IMR-90 (cell line): ENCODE results near the gene MAML2. TPM values are rescaled to one million over a fixed set of nuclear protein-coding genes. Genes with fewer than 3 reads are reported as not detected.

ENCODE experiments used
- ATAC-seq: fragments of 200-7000 bp; cut with Tn5 transposase; 2 replicates; pipeline ENCODE4 v1.9.1; 2020; ENCODE audit warnings: low read depth, mild to moderate bottlenecking, moderate library complexity
- BruUV-seq: library from RNA; stranded (reverse); fragments of 400-500 nt; replicated peaks from 2 replicates; lab custom pipeline; 2021; lab: Mats Ljungman, UMichigan
- CTCF ChIA-PET: fragments of 300-600 bp; formaldehyde crosslinking; extraction: SDS; loops from one replicate; lab custom pipeline; 2021; ENCODE audit warnings: antibody characterized with exemption; lab: Yijun Ruan, JAX
- POLR2A ChIA-PET: fragments of 300-600 bp; sonication (Branson Sonifier 250); formaldehyde crosslinking; loops from one replicate; lab custom pipeline; 2022; ENCODE audit warnings: antibody characterized with exemption; ENCODE audit not compliant: unreplicated experiment; lab: Charles Lee
- DNase-seq: peaks from one replicate; pipeline ENCODE4 v3.0.0; 2013
- H2AFZ ChIP-seq: replicated peaks from 2 replicates; pipeline ENCODE3; 2013; ENCODE audit warnings: low read length, mild to moderate bottlenecking; ENCODE audit not compliant: poor library complexity
- H2AK5ac ChIP-seq: 2 replicates; pipeline ENCODE4 v1.6.1; 2013; ENCODE audit warnings: low read depth, low read length, inconsistent platforms
- H2AK9ac ChIP-seq: replicated peaks from 2 replicates; pipeline ENCODE3; 2013; ENCODE audit warnings: mild to moderate bottlenecking, low read depth, low read length, moderate library complexity; ENCODE audit not compliant: poor library complexity
- H2BK120ac ChIP-seq: 2 replicates; pipeline ENCODE4 v1.6.1; 2013; ENCODE audit warnings: low read depth, low read length, inconsistent platforms
- H2BK15ac ChIP-seq: 3 replicates; pipeline ENCODE4 v1.6.1; 2013; ENCODE audit warnings: low read depth, low read length, inconsistent platforms
- H2BK20ac ChIP-seq: 2 replicates; pipeline ENCODE4 v1.6.1; 2013; ENCODE audit warnings: low read depth, mild to moderate bottlenecking, inconsistent platforms, low read length, moderate library complexity
- H2BK5ac ChIP-seq: 2 replicates; pipeline ENCODE4 v1.6.1; 2013; ENCODE audit warnings: mild to moderate bottlenecking, low read depth, low read length, inconsistent platforms; ENCODE audit not compliant: poor library complexity, severe bottlenecking
- H3K14ac ChIP-seq: replicated peaks from 2 replicates; pipeline ENCODE4 v1.6.1; 2013; ENCODE audit warnings: low read depth, low read length, inconsistent platforms
- H3K18ac ChIP-seq: 2 replicates; pipeline ENCODE4 v1.6.1; 2013; ENCODE audit warnings: low read depth, low read length, control low read depth
- H3K23ac ChIP-seq: 2 replicates; pipeline ENCODE4 v1.6.1; 2013; ENCODE audit warnings: low read depth, low read length, inconsistent platforms
- H3K27ac ChIP-seq: 2 replicates; pipeline ENCODE4 v1.5.1; 2013; ENCODE audit warnings: mild to moderate bottlenecking, control low read depth, low read length; ENCODE audit not compliant: insufficient read depth
- H3K27me3 ChIP-seq: 2 replicates; pipeline ENCODE4 v1.6.1; 2013; ENCODE audit warnings: low read length; ENCODE audit not compliant: control insufficient read depth, insufficient read depth
- H3K36me3 ChIP-seq: 2 replicates; pipeline ENCODE4 v1.6.1; 2013; ENCODE audit warnings: low read length, mixed read lengths; ENCODE audit not compliant: control insufficient read depth, insufficient read depth
- H3K4ac ChIP-seq: 2 replicates; pipeline ENCODE4 v1.6.1; 2013; ENCODE audit warnings: low read depth, low read length, inconsistent platforms
- H3K4me1 ChIP-seq: 2 replicates; pipeline ENCODE4 v1.6.1; 2013; ENCODE audit warnings: low read length, mixed read lengths; ENCODE audit not compliant: control insufficient read depth, insufficient read depth
- H3K4me2 ChIP-seq: 2 replicates; pipeline ENCODE4 v1.6.1; 2013; ENCODE audit warnings: low read depth, mild to moderate bottlenecking, control low read depth, low read length, moderate library complexity
- H3K4me3 ChIP-seq: 2 replicates; pipeline ENCODE4 v1.5.1; 2013; ENCODE audit warnings: low read depth, mild to moderate bottlenecking, control low read depth, low read length, moderate library complexity; ENCODE audit not compliant: insufficient read depth
- H3K56ac ChIP-seq: 2 replicates; pipeline ENCODE4 v1.6.1; 2013; ENCODE audit warnings: low read length, inconsistent platforms; ENCODE audit not compliant: insufficient read depth; ENCODE audit errors: extremely low read depth
- H3K79me1 ChIP-seq, 2 experiments: 2 replicates each; pipeline ENCODE4 v1.6.1; 2013; ENCODE audit warnings: low read length in 2 of 2, inconsistent platforms in 1 of 2, low read depth in 1 of 2
- H3K9ac ChIP-seq: 2 replicates; pipeline ENCODE4 v1.6.1; 2013; ENCODE audit warnings: low read depth, low read length, control low read depth
- H3K9me1 ChIP-seq: 2 replicates; pipeline ENCODE4 v1.6.1; 2013; ENCODE audit warnings: low read length, inconsistent platforms; ENCODE audit not compliant: insufficient read depth
- H3K9me3 ChIP-seq: 2 replicates; pipeline ENCODE4 v1.6.1; 2013; ENCODE audit warnings: low read length; ENCODE audit not compliant: control insufficient read depth, insufficient read depth
- H4K20me1 ChIP-seq: 2 replicates; pipeline ENCODE4 v1.6.1; 2013; ENCODE audit warnings: low read length, inconsistent platforms; ENCODE audit not compliant: insufficient read depth
- H4K5ac ChIP-seq: 2 replicates; pipeline ENCODE4 v1.6.1; 2013; ENCODE audit warnings: mild to moderate bottlenecking, low read depth, low read length, control low read depth
- H4K8ac ChIP-seq, 2 experiments: 2 replicates each; pipeline ENCODE4 v1.6.1; 2013; ENCODE audit warnings: low read depth in 2 of 2, low read length in 2 of 2, control low read depth in 1 of 2, inconsistent platforms in 1 of 2
- H4K91ac ChIP-seq: 2 replicates; pipeline ENCODE4 v1.6.1; 2013; ENCODE audit warnings: low read depth, low read length, inconsistent platforms; ENCODE audit not compliant: insufficient read depth
- CHD1 ChIP-seq: IDR thresholded peaks from 2 replicates; pipeline ENCODE4 v1.6.1; 2012; ENCODE audit warnings: low read depth, low read length, improper control_type of control experiment
- FOS ChIP-seq: fragments of 150-350 bp; IDR thresholded peaks from 2 replicates; pipeline ENCODE4 v1.6.1; 2016; ENCODE audit warnings: low read depth, low read length
- RAD21 ChIP-seq: IDR thresholded peaks from 2 replicates; pipeline ENCODE4 v1.6.1; 2012; ENCODE audit warnings: low read length, improper control_type of control experiment
- WGBS, 2 experiments: methylation state at CpG; one replicate each; pipeline versions ENCODE4 v1.1.5 to v1.1.7; 2013; ENCODE audit warnings: missing lambda C conversion rate in 2 of 2; ENCODE audit not compliant: insufficient read length in 1 of 2; ENCODE audit errors: extremely low coverage in 2 of 2; 5-methylcytosine and 5-hydroxymethylcytosine counted together
- dilution Hi-C: fragments of 300-500 bp; cut with HindIII; formaldehyde crosslinking; loops from one replicate; pipeline ENCODE4 v1.14.3; 2018; ENCODE audit warnings: low sequenced_read_pairs; ENCODE audit not compliant: unreplicated experiment
- in situ Hi-C: fragments of 300-500 bp; cut with MboI; formaldehyde crosslinking; loops from 3 replicates; pipeline ENCODE4 v1.14.3; 2019; ENCODE audit warnings: low sequenced_read_pairs, inconsistent platforms, mixed read lengths
- intact Hi-C: fragments of 100-400 bp; cut with micrococcal nuclease; formaldehyde crosslinking; loops from 2 replicates; pipeline ENCODE4 v1.10.0; 2022
- polyA plus RNA-seq, 3 experiments: library from polyadenylated mRNA; depleted of rRNA; stranded (reverse); fragments of >200 nt; gene quantifications; 2 replicates each; pipeline ENCODE4 v1.2.3, GENCODE V29; 2012; ENCODE audit warnings: low replicate concordance in 1 of 3
- total RNA-seq: library from RNA; depleted of rRNA; stranded (reverse); fragments of >200 nt; gene quantifications from 2 replicates; pipeline ENCODE4 v1.2.3, GENCODE V29; 2012
- TF ChIP-seq, protein P1 (sequence below): conservative IDR thresholded peaks from 2 replicates; pipeline ENCODE4 v1.5.1; 2012; ENCODE audit warnings: mild to moderate bottlenecking, low read depth, low read length, improper control_type of control experiment

Gene MAML2
- total and polyA plus RNA-seq, 2 of the 4 experiments (the other 2 are of a cell fraction) = 15.0 to 19.5 TPM

DNA sequence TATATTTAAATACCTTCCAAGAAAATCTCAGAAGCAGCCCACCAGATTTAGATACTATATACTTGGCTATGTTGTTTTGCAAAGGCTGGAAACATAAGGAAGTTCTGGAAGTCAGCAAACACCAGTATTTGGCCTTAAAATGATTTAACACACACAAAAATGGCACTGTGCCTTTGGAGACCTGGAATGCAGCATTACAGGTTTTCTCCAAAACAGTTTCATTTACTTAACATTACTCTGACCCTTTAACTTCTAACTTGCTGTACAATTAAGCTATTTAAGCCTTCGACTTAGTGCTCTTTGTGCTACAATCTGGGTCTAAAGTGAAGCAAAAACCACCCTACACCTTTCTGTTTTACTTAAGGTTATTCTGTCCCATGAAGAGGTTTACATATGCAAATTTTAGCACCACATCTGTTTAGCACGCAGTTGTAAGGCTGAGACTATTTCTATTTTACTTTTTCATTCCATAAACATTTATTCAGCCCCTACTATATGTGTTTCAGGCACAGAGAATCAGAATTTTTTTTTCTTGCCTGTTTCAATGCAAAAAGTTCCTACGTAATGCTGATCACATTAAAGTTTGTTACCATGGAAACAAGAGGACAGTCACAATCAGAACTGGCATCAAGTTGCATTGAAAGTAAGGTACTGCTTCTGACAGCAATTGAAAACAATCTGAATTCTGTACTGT is 70.3 kb downstream of the MAML2 start:
- Histone ChIP-seq H3K4ac (no peak overlapping the region), H2BK120ac (no peak overlapping the region), H2BK15ac (no peak overlapping the region), H4K91ac (no peak overlapping the region), H3K23ac (peak overlapping the region; percentile 29; the same call in 1 of the 2 replicates), H3K4me2 (no peak overlapping the region), H3K79me1 (peaks cover 32 to 56% of the 10 kb centered on the region in 2 experiments), H3K27ac (no peak overlapping the region), H3K9ac (no peak overlapping the region), H4K20me1 (no peaks in the 10 kb centered on the region), H3K9me3 (no peaks in the 10 kb centered on the region), H4K5ac (no peak overlapping the region), H2BK20ac (no peak overlapping the region), H2AK5ac (no peak overlapping the region), H3K4me1 (peaks cover 6% of the 10 kb centered on the region), H3K14ac (no peak overlapping the region), H4K8ac (no peak overlapping the region), H3K9me1 (peaks cover 4% of the 10 kb centered on the region; the same call in 1 of the 2 replicates), H3K4me3 (no peak overlapping the region), H3K56ac (no peak overlapping the region), H3K36me3 (peaks cover 5% of the 10 kb centered on the region; the same call in 1 of the 2 replicates), H3K18ac (no peak overlapping the region), H2AFZ (no peak overlapping the region), H2AK9ac (no peak overlapping the region), H2BK5ac (no peak overlapping the region), H3K27me3 (no peaks in the 10 kb centered on the region)
- intact Hi-C loops = no loop called here
- ATAC-seq (no peak), DNase-seq (peak; percentile 51)
- in situ Hi-C loops = no loop called here
- BruUV-seq = no TSS peak
- dilution Hi-C loops = no loop called here
- ChIA-PET POLR2A (no interaction called here), CTCF (no interaction called here)
- WGBS, 2 experiments = no CpG with 5 or more reads among the region's 3 CpGs
- no peak for TF ChIP-seq CHD1
- TF ChIP-seq RAD21 = no peak
- TF ChIP-seq FOS = no peak
- TF ChIP-seq, protein P1, sequence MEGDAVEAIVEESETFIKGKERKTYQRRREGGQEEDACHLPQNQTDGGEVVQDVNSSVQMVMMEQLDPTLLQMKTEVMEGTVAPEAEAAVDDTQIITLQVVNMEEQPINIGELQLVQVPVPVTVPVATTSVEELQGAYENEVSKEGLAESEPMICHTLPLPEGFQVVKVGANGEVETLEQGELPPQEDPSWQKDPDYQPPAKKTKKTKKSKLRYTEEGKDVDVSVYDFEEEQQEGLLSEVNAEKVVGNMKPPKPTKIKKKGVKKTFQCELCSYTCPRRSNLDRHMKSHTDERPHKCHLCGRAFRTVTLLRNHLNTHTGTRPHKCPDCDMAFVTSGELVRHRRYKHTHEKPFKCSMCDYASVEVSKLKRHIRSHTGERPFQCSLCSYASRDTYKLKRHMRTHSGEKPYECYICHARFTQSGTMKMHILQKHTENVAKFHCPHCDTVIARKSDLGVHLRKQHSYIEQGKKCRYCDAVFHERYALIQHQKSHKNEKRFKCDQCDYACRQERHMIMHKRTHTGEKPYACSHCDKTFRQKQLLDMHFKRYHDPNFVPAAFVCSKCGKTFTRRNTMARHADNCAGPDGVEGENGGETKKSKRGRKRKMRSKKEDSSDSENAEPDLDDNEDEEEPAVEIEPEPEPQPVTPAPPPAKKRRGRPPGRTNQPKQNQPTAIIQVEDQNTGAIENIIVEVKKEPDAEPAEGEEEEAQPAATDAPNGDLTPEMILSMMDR = no peak
